GM06990 (cell line): ENCODE measurements around the gene GREB1.

ENCODE experiments used
- DNase-seq: peaks from one replicate; pipeline ENCODE4 v3.0.0-alpha.2; 2011; ENCODE audit not compliant: insufficient read length; ENCODE audit errors: extremely low read depth
- H3K27me3 ChIP-seq: replicated peaks from 2 replicates; pipeline ENCODE4 v1.6.0; 2011; ENCODE audit warnings: low read length; ENCODE audit not compliant: control insufficient read depth, insufficient read depth
- H3K36me3 ChIP-seq: 2 replicates; pipeline ENCODE4 v1.5.1; 2011; ENCODE audit warnings: low read length; ENCODE audit not compliant: control insufficient read depth, insufficient read depth
- H3K4me3 ChIP-seq: replicated peaks from 2 replicates; pipeline ENCODE4 v1.5.1; 2011; ENCODE audit warnings: low read depth, mild to moderate bottlenecking, control low read depth, low read length
- TF ChIP-seq, protein P1 (sequence below): IDR thresholded peaks from 2 replicates; pipeline ENCODE4 v1.5.1; 2011; ENCODE audit warnings: low read length, control low read depth, mild to moderate bottlenecking, inconsistent platforms; ENCODE audit not compliant: insufficient read depth, poor library complexity, severe bottlenecking

GREB1 gene

DNA sequence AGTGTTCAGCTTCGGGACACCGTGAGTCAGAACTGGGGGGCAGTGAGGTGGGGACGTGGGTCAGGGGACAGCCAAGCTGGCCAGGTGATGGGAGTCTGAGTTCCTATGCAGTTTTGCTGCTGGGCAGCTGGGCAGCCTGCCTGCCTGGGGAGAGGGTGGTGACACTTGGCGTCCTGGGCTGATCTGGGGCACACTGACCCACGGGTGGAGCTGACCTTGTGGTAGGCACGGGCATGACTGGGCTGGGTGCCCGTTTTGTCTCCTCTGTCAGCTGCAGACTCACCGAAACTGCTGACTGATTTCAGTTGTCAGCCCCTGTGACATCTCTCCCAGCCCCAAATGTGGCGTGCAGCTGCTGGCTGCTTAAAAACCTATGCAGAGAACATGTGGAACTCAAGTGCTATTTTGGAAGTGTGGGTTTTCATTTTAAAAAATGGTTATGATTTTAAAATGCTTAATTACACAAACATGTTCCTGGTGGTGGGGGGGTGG, 35.3 kb upstream of the GREB1 start:
- H3K4me3 ChIP-seq: no peak overlapping the region
- no peaks in the 10 kb centered on the region for H3K36me3 ChIP-seq
- DNase-seq: peak; percentile 78
- TF ChIP-seq, protein P1, sequence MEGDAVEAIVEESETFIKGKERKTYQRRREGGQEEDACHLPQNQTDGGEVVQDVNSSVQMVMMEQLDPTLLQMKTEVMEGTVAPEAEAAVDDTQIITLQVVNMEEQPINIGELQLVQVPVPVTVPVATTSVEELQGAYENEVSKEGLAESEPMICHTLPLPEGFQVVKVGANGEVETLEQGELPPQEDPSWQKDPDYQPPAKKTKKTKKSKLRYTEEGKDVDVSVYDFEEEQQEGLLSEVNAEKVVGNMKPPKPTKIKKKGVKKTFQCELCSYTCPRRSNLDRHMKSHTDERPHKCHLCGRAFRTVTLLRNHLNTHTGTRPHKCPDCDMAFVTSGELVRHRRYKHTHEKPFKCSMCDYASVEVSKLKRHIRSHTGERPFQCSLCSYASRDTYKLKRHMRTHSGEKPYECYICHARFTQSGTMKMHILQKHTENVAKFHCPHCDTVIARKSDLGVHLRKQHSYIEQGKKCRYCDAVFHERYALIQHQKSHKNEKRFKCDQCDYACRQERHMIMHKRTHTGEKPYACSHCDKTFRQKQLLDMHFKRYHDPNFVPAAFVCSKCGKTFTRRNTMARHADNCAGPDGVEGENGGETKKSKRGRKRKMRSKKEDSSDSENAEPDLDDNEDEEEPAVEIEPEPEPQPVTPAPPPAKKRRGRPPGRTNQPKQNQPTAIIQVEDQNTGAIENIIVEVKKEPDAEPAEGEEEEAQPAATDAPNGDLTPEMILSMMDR: no peak
- no peaks in the 10 kb centered on the region for H3K27me3 ChIP-seq

DNA sequence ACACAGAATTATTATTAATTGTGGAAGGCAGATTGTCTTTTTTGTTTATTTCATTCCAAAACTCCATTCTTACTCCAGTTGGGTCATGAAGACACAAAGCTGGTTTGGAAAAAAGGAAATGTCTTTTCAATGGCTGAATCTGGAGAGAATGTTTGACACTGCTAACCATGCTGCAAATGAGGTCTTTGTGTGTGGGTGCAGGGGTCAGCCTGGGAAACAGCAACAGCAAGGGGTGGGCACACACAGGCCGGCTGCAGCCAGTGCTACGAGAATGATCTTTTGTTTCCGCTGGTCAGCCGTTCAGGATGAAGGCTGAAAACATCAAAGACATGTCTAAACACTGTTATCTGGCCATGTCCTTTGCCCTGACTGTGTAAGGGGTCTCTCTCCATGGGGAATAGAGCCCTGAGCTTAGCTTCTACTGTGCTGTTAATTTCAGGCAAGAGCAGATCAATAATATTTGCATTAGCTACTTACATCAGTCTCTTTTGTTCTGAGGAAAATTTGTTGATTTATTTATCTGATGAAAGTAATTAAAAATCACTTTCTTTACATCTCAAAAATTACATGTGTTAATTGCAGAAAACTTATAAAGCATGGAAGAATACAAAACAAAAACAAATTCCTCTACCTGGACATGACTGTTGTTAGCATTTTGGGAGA, 34.6 kb upstream of the GREB1 start:
- H3K4me3 ChIP-seq: no peak overlapping the region
- H3K27me3 ChIP-seq: no peaks in the 10 kb centered on the region
- no peaks in the 10 kb centered on the region for H3K36me3 ChIP-seq
- TF ChIP-seq, protein P1: no peak
- DNase-seq: no peak

DNA sequence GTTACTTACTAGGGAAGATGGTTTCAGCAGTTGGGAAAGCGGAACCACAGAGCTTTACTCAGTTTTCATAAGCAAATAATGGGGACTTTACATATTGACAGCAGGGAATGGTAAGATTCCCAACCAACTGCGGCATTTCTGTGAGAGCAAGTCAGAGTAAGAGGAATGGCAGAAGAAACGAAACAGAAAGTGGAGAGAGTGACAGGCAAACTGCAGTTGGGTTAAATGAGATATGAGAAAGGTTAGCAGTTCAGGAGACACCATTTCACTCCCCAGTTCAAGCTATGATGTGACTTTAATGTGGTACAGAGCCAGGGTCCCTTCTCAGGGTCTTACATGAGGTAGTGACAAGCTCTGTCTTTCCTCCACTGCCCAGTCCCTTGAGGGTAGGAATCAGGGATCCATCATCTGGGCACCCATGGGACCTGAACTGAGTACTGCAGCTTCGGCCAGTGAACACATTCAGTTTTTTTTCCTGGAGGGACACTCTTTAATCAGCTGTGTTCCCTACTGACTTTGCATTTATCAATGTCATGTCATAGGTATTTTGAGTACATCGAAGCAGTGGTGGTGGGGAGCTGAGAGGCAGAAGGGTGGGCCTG, 33.0 kb upstream of the GREB1 start:
- H3K36me3 ChIP-seq: no peaks in the 10 kb centered on the region
- DNase-seq: no peak
- H3K27me3 ChIP-seq: no peaks in the 10 kb centered on the region
- H3K4me3 ChIP-seq: peak overlapping the region; percentile 10; the same call in 1 of the 2 replicates
- TF ChIP-seq, protein P1: no peak

DNA sequence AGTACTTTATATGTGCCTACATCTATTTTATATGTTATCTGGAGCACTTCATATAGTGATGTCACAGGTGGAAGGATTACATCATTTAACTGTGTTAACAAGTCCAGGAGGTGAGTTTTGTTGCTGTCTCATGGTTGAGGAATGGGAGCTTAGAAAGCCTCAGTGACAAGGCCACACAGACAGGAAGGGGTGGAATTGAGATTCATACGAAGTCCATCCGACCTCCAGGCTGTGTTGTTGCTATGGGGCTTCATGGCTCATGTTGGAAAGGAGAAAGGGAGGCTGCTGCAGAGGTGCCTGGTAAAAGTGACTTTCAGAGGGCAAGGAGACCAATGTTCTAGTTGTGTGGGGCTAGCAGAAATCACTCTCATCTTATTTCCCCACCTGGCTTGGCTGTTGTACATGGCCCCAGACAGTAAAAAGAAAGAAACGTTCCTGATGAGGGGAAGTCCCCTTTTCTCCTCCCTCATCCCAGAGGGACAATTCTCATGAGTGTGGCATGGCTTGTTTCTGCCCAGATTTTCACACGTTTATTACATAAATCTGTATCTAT, 31.0 kb upstream of the GREB1 start:
- TF ChIP-seq, protein P1: no peak
- DNase-seq: no peak
- Histone ChIP-seq H3K27me3 (no peaks in the 10 kb centered on the region), H3K36me3 (no peaks in the 10 kb centered on the region), H3K4me3 (no peak overlapping the region)

DNA sequence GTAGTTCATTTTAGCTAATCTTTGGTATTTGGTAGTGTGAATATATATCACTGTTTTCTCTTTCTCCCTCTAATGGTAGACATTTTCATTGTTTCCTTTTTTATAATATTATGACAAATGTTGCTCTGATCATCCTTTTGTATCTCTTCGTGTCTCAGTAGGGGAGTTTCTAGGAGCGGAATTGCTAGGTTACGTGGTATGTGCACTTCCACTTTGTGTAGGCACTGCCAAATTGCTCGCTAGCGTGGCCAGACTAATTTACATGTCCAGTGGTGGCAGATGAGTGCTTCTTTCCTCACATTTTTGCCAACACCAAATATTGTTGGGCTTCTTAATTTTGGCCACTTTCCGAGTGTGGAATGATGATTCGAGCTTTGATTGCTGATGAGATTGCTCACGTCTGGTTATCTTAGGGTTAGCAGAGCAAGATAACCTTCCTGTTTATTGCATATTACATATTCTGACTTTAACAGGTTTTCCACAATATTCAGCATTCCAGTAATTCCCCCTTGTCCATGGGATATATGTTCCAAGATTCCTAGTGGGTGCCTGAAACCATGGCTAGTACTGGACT, 30.4 kb upstream of the GREB1 start:
- no peak for DNase-seq
- Histone ChIP-seq H3K36me3 (no peaks in the 10 kb centered on the region), H3K4me3 (no peak overlapping the region), H3K27me3 (no peaks in the 10 kb centered on the region)
- TF ChIP-seq, protein P1: no peak
